ENCODE data around the gene POLR1A.

The POLR1A gene

DNA sequence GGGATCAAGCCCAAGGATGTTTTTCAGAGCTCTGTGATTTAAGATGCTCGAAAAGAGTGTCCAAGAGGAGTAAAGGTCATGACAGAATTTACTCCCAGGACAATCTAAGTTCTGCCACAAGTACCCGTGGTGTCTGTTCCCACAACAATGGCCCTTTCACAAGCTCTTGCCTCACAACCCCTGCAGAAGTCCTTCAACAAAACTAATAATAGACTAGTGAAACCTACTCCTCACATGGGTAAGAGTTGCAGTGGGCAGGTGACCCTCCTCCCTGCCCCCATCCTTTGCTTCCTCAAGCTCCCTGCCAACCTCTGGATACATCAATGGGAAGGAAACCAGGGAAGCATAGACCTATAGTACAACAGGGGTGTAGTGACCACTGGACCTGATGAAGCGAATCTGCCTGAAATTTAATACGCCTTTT, 35.3 kb upstream of the POLR1A start:
- no peak for DNase-seq (ENCODE audit: low read depth)
- no peak for TF ChIP-seq CTCF (IDR thresholded peaks at IDR 0.05; ENCODE audit: low read depth, low read length, missing control alignments)
- in situ Hi-C loops (cut with HindIII; ENCODE audit: low sequenced_read_pairs): no loop called here
- H3K4me3 ChIP-seq (ENCODE audit: low read depth, low read length): no peak overlapping the region

DNA sequence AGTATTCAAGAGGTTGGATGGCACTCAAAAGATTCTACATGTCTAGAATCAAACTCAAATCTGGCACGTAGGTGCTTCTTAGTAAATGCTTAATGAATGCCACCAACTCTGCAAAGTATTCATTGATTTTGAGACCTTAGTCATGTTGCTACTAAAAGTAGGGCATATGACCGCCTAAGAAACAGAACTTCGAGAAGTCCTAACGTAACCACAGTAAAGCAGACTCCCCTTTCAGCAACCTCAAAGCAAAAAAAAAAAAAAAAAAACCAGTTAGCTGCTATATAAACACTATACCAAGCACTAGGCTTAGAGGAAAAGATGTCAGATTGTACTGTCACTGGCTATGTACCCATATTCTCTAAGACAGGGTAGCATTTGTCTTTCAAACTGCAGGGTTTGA, 34.3 kb upstream of the POLR1A start:
- no peak for TF ChIP-seq CTCF (IDR thresholded peaks at IDR 0.05; ENCODE audit: low read depth, low read length, missing control alignments)
- H3K4me3 ChIP-seq (ENCODE audit: low read depth, low read length): no peak overlapping the region
- in situ Hi-C loops (cut with HindIII; ENCODE audit: low sequenced_read_pairs): no loop called here
- no peak for DNase-seq (ENCODE audit: low read depth)

GRCh38 chr2:86138736-86139625, 33.3 kb upstream of the POLR1A start:
- H3K4me3 ChIP-seq (ENCODE audit: low read depth, low read length): no peak overlapping the region
- TF ChIP-seq CTCF (IDR thresholded peaks at IDR 0.05; ENCODE audit: low read depth, low read length, missing control alignments): no peak
- DNase-seq (ENCODE audit: low read depth): no peak
- in situ Hi-C loops (cut with HindIII; ENCODE audit: low sequenced_read_pairs): no loop called here

DNA sequence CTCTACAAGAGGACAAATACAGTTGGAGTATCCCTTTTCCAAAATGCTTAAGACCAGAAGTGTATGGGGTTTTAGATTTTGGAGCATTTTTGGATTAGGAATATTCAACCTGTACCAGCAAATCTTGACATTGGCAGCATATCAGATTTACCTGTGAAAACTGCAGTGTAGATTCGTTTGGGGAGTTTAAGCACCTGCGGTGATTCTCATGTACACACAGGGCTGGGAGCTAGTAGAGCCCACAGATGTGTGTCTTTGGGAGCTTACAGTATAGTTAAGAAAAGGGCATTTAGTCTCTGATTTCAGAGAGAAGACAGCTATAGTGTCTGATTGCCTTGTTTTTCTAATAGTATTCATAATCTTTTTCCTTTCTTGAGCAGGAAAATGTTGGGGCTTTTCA, 30.5 kb upstream of the POLR1A start:
- TF ChIP-seq CTCF (IDR thresholded peaks at IDR 0.05; ENCODE audit: low read depth, low read length, missing control alignments): no peak
- in situ Hi-C loops (cut with HindIII; ENCODE audit: low sequenced_read_pairs): no loop called here
- DNase-seq (ENCODE audit: low read depth): no peak
- no peak overlapping the region for H3K4me3 ChIP-seq (ENCODE audit: low read depth, low read length)

GRCh38 chr2:86135653-86136052, 30.0 kb upstream of the POLR1A start:
- TF ChIP-seq CTCF (IDR thresholded peaks at IDR 0.05; ENCODE audit: low read depth, low read length, missing control alignments): no peak
- no peak for DNase-seq (ENCODE audit: low read depth)
- in situ Hi-C loops (cut with HindIII; ENCODE audit: low sequenced_read_pairs): no loop called here
- no peak overlapping the region for H3K4me3 ChIP-seq (ENCODE audit: low read depth, low read length)

DNA sequence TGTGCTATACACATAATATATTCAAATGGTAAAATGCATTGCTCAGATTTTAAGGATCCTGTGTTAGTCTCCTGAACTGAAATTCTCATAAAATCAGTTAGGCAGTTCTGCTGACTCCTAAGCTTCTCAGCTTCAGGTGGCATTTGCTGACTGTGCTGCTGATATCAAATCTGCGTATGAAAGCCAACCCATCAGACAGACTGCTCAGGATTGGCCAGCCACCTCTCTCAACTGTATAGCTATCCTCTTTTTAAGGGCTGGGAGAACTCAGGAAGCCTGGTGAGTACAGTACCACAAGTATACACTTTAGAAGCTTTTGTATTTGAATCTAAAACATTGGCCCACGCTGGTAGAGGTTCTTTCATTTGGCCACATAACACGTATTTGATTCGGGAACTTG, 29.0 kb upstream of the POLR1A start:
- no peak for DNase-seq (ENCODE audit: low read depth)
- TF ChIP-seq CTCF (IDR thresholded peaks at IDR 0.05; ENCODE audit: low read depth, low read length, missing control alignments): no peak
- in situ Hi-C loops (cut with HindIII; ENCODE audit: low sequenced_read_pairs): no loop called here
- H3K4me3 ChIP-seq (ENCODE audit: low read depth, low read length): no peak overlapping the region
